Measurements from ENCODE around the gene TEX19. TPM values are rescaled to one million over a fixed set of nuclear protein-coding genes. Genes with fewer than 3 reads are reported as not detected.

Gene TEX19
- polyA plus RNA-seq, 1 donor: not detected

GRCh38 chr17:82321947-82322466 lies 37.0 kb upstream of the TEX19 start:
- no peak for DNase-seq

- no peak for DNase-seq
Measured at GRCh38 chr17:82322526-82323453, 36.3 kb upstream of the TEX19 start.

GRCh38 chr17:82323514-82324234 lies 35.4 kb upstream of the TEX19 start:
- no peak for DNase-seq

- no peak for DNase-seq
Measured at GRCh38 chr17:82324566-82325285, 34.3 kb upstream of the TEX19 start.

- no peak for DNase-seq
Measured at GRCh38 chr17:82325286-82326180, 33.5 kb upstream of the TEX19 start.

GRCh38 chr17:82327289-82327688 lies 31.8 kb upstream of the TEX19 start:
- no peak for DNase-seq

- DNase-seq: no peak
Measured at GRCh38 chr17:82327757-82328140, 31.3 kb upstream of the TEX19 start.

- no peak for DNase-seq
Measured at GRCh38 chr17:82328141-82328993, 30.7 kb upstream of the TEX19 start.

GRCh38 chr17:82328994-82329507 lies 30.0 kb upstream of the TEX19 start:
- DNase-seq: no peak

- no peak for DNase-seq
Measured at GRCh38 chr17:82329683-82330321, 29.2 kb upstream of the TEX19 start.

GRCh38 chr17:82330322-82331239 lies 28.5 kb upstream of the TEX19 start:
- peak; percentile 67 for DNase-seq

- no peak for DNase-seq
Measured at GRCh38 chr17:82331345-82331939, 27.6 kb upstream of the TEX19 start.

- peak; percentile 46 for DNase-seq
Measured at GRCh38 chr17:82332669-82333278, 26.3 kb upstream of the TEX19 start.

- peak; percentile 85 for DNase-seq
Measured at GRCh38 chr17:82333279-82334171, 25.5 kb upstream of the TEX19 start, which contains the start of gene SECTM1. SECTM1 (minus strand) TSS chr17:82333766; CDS start chr17:82327240, 6,526 bp downstream.

GRCh38 chr17:82334204-82334621 lies 24.8 kb upstream of the TEX19 start:
- DNase-seq: no peak

- DNase-seq: no peak
Measured at GRCh38 chr17:82334622-82335394, 24.2 kb upstream of the TEX19 start.

All from hindlimb muscle (tissue), 1 donor.